Uterus (tissue), 4 donors: ENCODE results near the gene TNP2. TPM values are rescaled to one million over a fixed set of nuclear protein-coding genes. Genes with fewer than 3 reads are reported as not detected.
"Not testable (repeated sequence)": the region's sequence is repeated elsewhere in the genome, so short reads cannot be mapped to it uniquely, and the experiment has no call there.

Source experiments
- DNase-seq, 2 donors: peaks; one replicate each; pipeline ENCODE4 v3.0.0-alpha.2; 2019 to 2020
- H3K27ac ChIP-seq, 2 donors: fragments of 200-600 bp; sonication (generic); 1 replicate in 1 of 2; 2 replicates in 1 of 2; pipeline ENCODE4 v1.5.1; 2016 to 2018
- H3K27me3 ChIP-seq, 2 donors: fragments of 200-600 bp; sonication (generic); one replicate each; pipeline ENCODE4 v1.5.1; 2018 to 2019; ENCODE audit warnings: control low read depth in 1 of 2
- H3K36me3 ChIP-seq, 2 donors: fragments of 200-600 bp; sonication (generic); one replicate each; pipeline ENCODE4 v1.5.1; 2019; ENCODE audit warnings: control low read depth in 1 of 2
- H3K4me1 ChIP-seq, 2 donors: fragments of 200-600 bp; sonication (generic); one replicate each; pipeline ENCODE4 v1.5.1; 2018 to 2019; ENCODE audit warnings: control low read depth in 1 of 2
- H3K4me3 ChIP-seq, 2 donors: fragments of 200-600 bp; sonication (generic); 1 replicate in 1 of 2; 2 replicates in 1 of 2; pipeline ENCODE4 v1.5.1; 2018 to 2019; ENCODE audit warnings: mild to moderate bottlenecking in 1 of 2
- H3K9me3 ChIP-seq, 2 donors: fragments of 200-600 bp; sonication (generic); one replicate each; pipeline ENCODE4 v1.5.1; 2019; ENCODE audit warnings: control low read depth in 1 of 2
- CTCF ChIP-seq, 4 experiments: fragments of 200-600 bp in 2 of 4; fragments of 450-650 bp in 2 of 4; sonication (generic) in 2 of 4; IDR thresholded peaks; one replicate each; pipeline ENCODE4 v1.5.1; 2016 to 2019; ENCODE audit warnings: antibody characterized with exemption in 4 of 4, mild to moderate bottlenecking in 2 of 4, moderate library complexity in 1 of 4
- POLR2A ChIP-seq, 2 donors: fragments of 450-650 bp; IDR thresholded peaks; one replicate each; pipeline ENCODE4 v1.6.1; 2016; ENCODE audit warnings: antibody characterized with exemption in 2 of 2, mild to moderate bottlenecking in 1 of 2, moderate library complexity in 1 of 2
- intact Hi-C: fragments of 100-400 bp; cut with DNase I; formaldehyde crosslinking; loops from one replicate; pipeline ENCODE4 v1.15.1; 2023; ENCODE audit warnings: low total_unique reads
- total RNA-seq, 4 donors: library from RNA; depleted of rRNA in 3 of 4; stranded (reverse); fragments of >200 nt in 3 of 4; gene quantifications; one replicate each; pipeline versions ENCODE4 v1.1.0 to v1.2.4, GENCODE V29; 2014 to 2023
- donor health status: DM: yes; HTN: yes; CAD: no.

The TNP2 gene
- total RNA-seq, 4 donors from 2014 or later, result not detected

- no peaks in the 10 kb centered on the region for H3K9me3 ChIP-seq
- intact Hi-C loops, result no loop called here
- no peak overlapping the region for H3K27ac ChIP-seq
- no peaks in the 10 kb centered on the region for H3K27me3 ChIP-seq
- no peak for DNase-seq
- no peak for TF ChIP-seq CTCF (IDR thresholded peaks at IDR 0.05)
- no peak for TF ChIP-seq POLR2A (IDR thresholded peaks at IDR 0.05)
- H3K4me3 ChIP-seq, result no peak overlapping the region
- no peaks in the 10 kb centered on the region for H3K4me1 ChIP-seq
- no peaks in the 10 kb centered on the region for H3K36me3 ChIP-seq
Measured at GRCh38 chr16:11225677-11226549, 43.2 kb downstream of the TNP2 start.

- no peaks in the 10 kb centered on the region for H3K27me3 ChIP-seq
- intact Hi-C loops, result no loop called here
- H3K4me3 ChIP-seq, result no peak overlapping the region
- no peaks in the 10 kb centered on the region for H3K9me3 ChIP-seq
- H3K4me1 ChIP-seq, result no peaks in the 10 kb centered on the region
- no peak overlapping the region for H3K27ac ChIP-seq
- TF ChIP-seq CTCF (IDR thresholded peaks at IDR 0.05), result no peak
- no peak for TF ChIP-seq POLR2A (IDR thresholded peaks at IDR 0.05)
- no peaks in the 10 kb centered on the region for H3K36me3 ChIP-seq
- DNase-seq, result peak in 1 of 2 donors; percentile 41
Measured at GRCh38 chr16:11224894-11225676, 44.0 kb downstream of the TNP2 start.

GRCh38 chr16:11224096-11224893, 44.8 kb downstream of the TNP2 start:
- no peaks in the 10 kb centered on the region for H3K9me3 ChIP-seq
- no peaks in the 10 kb centered on the region for H3K36me3 ChIP-seq
- H3K27ac ChIP-seq, result peak overlapping the region in 1 of 2 donors; percentile 29
- no peak overlapping the region for H3K4me3 ChIP-seq
- peak; percentile 41 to 62 for DNase-seq
- TF ChIP-seq CTCF (IDR thresholded peaks at IDR 0.05), result no peak
- peak in 1 of 2 donors; percentile 4 for TF ChIP-seq POLR2A (IDR thresholded peaks at IDR 0.05)
- no peaks in the 10 kb centered on the region for H3K27me3 ChIP-seq
- no peaks in the 10 kb centered on the region for H3K4me1 ChIP-seq
- intact Hi-C loops, result no loop called here

- intact Hi-C loops, result not testable (repeated sequence)
Measured at GRCh38 chr16:11220507-11220906, 48.6 kb downstream of the TNP2 start.

GRCh38 chr16:11219178-11219577, 49.9 kb downstream of the TNP2 start:
- no peaks in the 10 kb centered on the region for H3K36me3 ChIP-seq
- no peak for DNase-seq
- TF ChIP-seq CTCF (IDR thresholded peaks at IDR 0.05), result no peak
- no peak for TF ChIP-seq POLR2A (IDR thresholded peaks at IDR 0.05)
- H3K9me3 ChIP-seq, result peaks cover 0 to 7% of the 10 kb centered on the region in 2 donors
- no peak overlapping the region for H3K4me3 ChIP-seq
- H3K27me3 ChIP-seq, result no peaks in the 10 kb centered on the region
- no peaks in the 10 kb centered on the region for H3K4me1 ChIP-seq
- H3K27ac ChIP-seq, result no peak overlapping the region
- intact Hi-C loops, result no loop called here

More at GRCh38 chr16:11220507-11220906, 48.6 kb downstream of the TNP2 start:
- not testable (repeated sequence) for H3K9me3 ChIP-seq, H3K36me3 ChIP-seq, DNase-seq, H3K4me1 ChIP-seq, H3K27me3 ChIP-seq, H3K27ac ChIP-seq, H3K4me3 ChIP-seq
